CD4-positive, alpha-beta T cell (primary cell): Measurements from ENCODE around the gene TBRG4. TPM values are rescaled to one million over a fixed set of nuclear protein-coding genes. Genes with fewer than 3 reads are reported as not detected.
A peak's percentile ranks its signal among the peaks of the same experiment; 100 is the strongest.

Source experiments
- ATAC-seq: fragments of 200-7000 bp; cut with Tn5 transposase; one replicate; pipeline ENCODE4 v1.10.0; 2022; ENCODE audit warnings: mild to moderate bottlenecking; ENCODE audit not compliant: poor library complexity
- CTCF ChIA-PET: fragments of 350-600 bp; sonication (Branson Sonifier 250); formaldehyde crosslinking; loops from one replicate; lab custom pipeline; 2021; ENCODE audit warnings: antibody characterized with exemption, inconsistent platforms; lab: Charles Lee
- POLR2A ChIA-PET: fragments of 350-600 bp; sonication (Branson Sonifier 250); formaldehyde crosslinking; loops from one replicate; lab custom pipeline; 2021; ENCODE audit warnings: antibody characterized with exemption, inconsistent platforms; lab: Charles Lee
- DNase-seq, 14 experiments: peaks; one replicate each; pipeline ENCODE4 v3.0.0-alpha.2; 2013 to 2020; ENCODE audit warnings: mixed read lengths in 2 of 14
- H3K27ac ChIP-seq, 2 donors: one replicate each; pipeline versions ENCODE4 v1.5.1 to v1.7.0; 2013; ENCODE audit warnings: low read length in 2 of 2, low read depth in 1 of 2, mild to moderate bottlenecking in 1 of 2
- H3K27me3 ChIP-seq, 2 experiments: 1 replicate in 1 of 2; 2 replicates in 1 of 2; pipeline versions ENCODE4 v1.6.1 to v1.7.0; 2013; ENCODE audit warnings: low read length in 2 of 2, control low read depth in 1 of 2, mild to moderate bottlenecking in 1 of 2, moderate library complexity in 1 of 2; ENCODE audit not compliant: insufficient read depth in 2 of 2, control insufficient read depth in 1 of 2
- H3K36me3 ChIP-seq: one replicate; pipeline ENCODE4 v1.6.1; 2013; ENCODE audit warnings: low read length, control low read depth; ENCODE audit not compliant: insufficient read depth
- H3K4me1 ChIP-seq: one replicate; pipeline ENCODE4 v1.6.1; 2013; ENCODE audit warnings: low read length, control low read depth; ENCODE audit not compliant: insufficient read depth
- H3K4me3 ChIP-seq: one replicate; pipeline ENCODE4 v1.5.1; 2013; ENCODE audit warnings: mild to moderate bottlenecking, low read length, moderate library complexity
- H3K9me3 ChIP-seq, 2 experiments: 1 replicate in 1 of 2; 2 replicates in 1 of 2; pipeline versions ENCODE4 v1.6.1 to v1.7.0; 2013; ENCODE audit warnings: low read length in 2 of 2, mild to moderate bottlenecking in 2 of 2, control low read depth in 1 of 2, moderate library complexity in 1 of 2; ENCODE audit not compliant: control insufficient read depth in 1 of 2, insufficient read depth in 1 of 2
- H3K27ac Mint-ChIP-seq: one replicate; pipeline ENCODE4 v1.8.0; 2020; ENCODE audit warnings: mixed read lengths
- H3K27me3 Mint-ChIP-seq: one replicate; pipeline ENCODE4 v1.8.0; 2021; ENCODE audit warnings: mixed read lengths
- H3K36me3 Mint-ChIP-seq: one replicate; pipeline ENCODE4 v1.8.0; 2021; ENCODE audit warnings: low read depth, mixed read lengths
- H3K4me1 Mint-ChIP-seq: one replicate; pipeline ENCODE4 v1.8.0; 2021; ENCODE audit warnings: low read depth, mixed read lengths
- H3K4me3 Mint-ChIP-seq: one replicate; pipeline ENCODE4 v1.8.0; 2020; ENCODE audit warnings: mild to moderate bottlenecking, mixed read lengths
- H3K9me3 Mint-ChIP-seq: one replicate; pipeline ENCODE4 v1.8.0; 2020; ENCODE audit warnings: mixed read lengths
- CTCF ChIP-seq: fragments of 200-600 bp; IDR thresholded peaks from one replicate; pipeline ENCODE4 v1.8.0; 2022; ENCODE audit warnings: antibody characterized with exemption, mild to moderate bottlenecking
- intact Hi-C, 2 experiments: fragments of 100-400 bp; cut with DNase I in 1 of 2; cut with micrococcal nuclease in 1 of 2; formaldehyde crosslinking; loops; one replicate each; pipeline versions ENCODE4 v1.15.1 to v1.9.0; 2023 to 2025; cut with DNase I, micrococcal nuclease
- total RNA-seq, 174 experiments: library from RNA in 2 of 174; stranded (reverse) in 2 of 174; gene quantifications; one replicate each; pipeline ENCODE4 v1.2.3 and lab custom pipeline; 2021 to 2026

Gene TBRG4
- total RNA-seq, 2 experiments from 2014 or later = 104 to 105 TPM

- H3K36me3 Mint-ChIP-seq = no peaks in the 10 kb centered on the region
- peaks cover 26% of the 10 kb centered on the region for H3K4me1 ChIP-seq
- no peak overlapping the region for H3K27ac Mint-ChIP-seq
- H3K9me3 ChIP-seq = no peaks in the 10 kb centered on the region
- peaks cover 15% of the 10 kb centered on the region for H3K4me1 Mint-ChIP-seq
- ATAC-seq = no peak
- H3K4me3 ChIP-seq = no peak overlapping the region
- no peak for DNase-seq
- no peak for TF ChIP-seq CTCF
- no peak overlapping the region for H3K27ac ChIP-seq
- H3K9me3 Mint-ChIP-seq = no peaks in the 10 kb centered on the region
- no peak overlapping the region for H3K4me3 Mint-ChIP-seq
- POLR2A ChIA-PET = no interaction called here
- intact Hi-C loops = no loop called here
- no peaks in the 10 kb centered on the region for H3K36me3 ChIP-seq
- CTCF ChIA-PET = interaction anchor here (1.5 kb wide), 1 partner anchor 9 kb away, joined by 5 read pairs; no protein-coding TSS in a partner anchor
- no peaks in the 10 kb centered on the region for H3K27me3 Mint-ChIP-seq
- H3K27me3 ChIP-seq = no peaks in the 10 kb centered on the region
These were observed 15.4 kb upstream of the TBRG4 start for GRCh38 chr7:45126920-45127319.

- Mint-ChIP-seq H3K4me3 (no peak overlapping the region), H3K27ac (no peak overlapping the region), H3K36me3 (no peaks in the 10 kb centered on the region), H3K4me1 (peaks cover 15% of the 10 kb centered on the region), H3K27me3 (no peaks in the 10 kb centered on the region), H3K9me3 (no peaks in the 10 kb centered on the region)
- ChIA-PET CTCF (no interaction called here), POLR2A (no interaction called here)
- Histone ChIP-seq H3K36me3 (no peaks in the 10 kb centered on the region), H3K9me3 (no peaks in the 10 kb centered on the region), H3K27me3 (no peaks in the 10 kb centered on the region), H3K4me3 (no peak overlapping the region), H3K27ac (no peak overlapping the region), H3K4me1 (peaks cover 31% of the 10 kb centered on the region)
- DNase-seq (no peak), ATAC-seq (no peak)
- no peak for TF ChIP-seq CTCF
- intact Hi-C loops = no loop called here
These were observed 14.7 kb upstream of the TBRG4 start for GRCh38 chr7:45126201-45126600.

GRCh38 chr7:45125193-45125904, 13.9 kb upstream of the TBRG4 start:
- H3K27ac ChIP-seq = no peak overlapping the region
- Mint-ChIP-seq H3K9me3 (no peaks in the 10 kb centered on the region), H3K36me3 (no peaks in the 10 kb centered on the region), H3K4me1 (peaks cover 15% of the 10 kb centered on the region), H3K27ac (no peak overlapping the region), H3K4me3 (no peak overlapping the region), H3K27me3 (no peaks in the 10 kb centered on the region)
- TF ChIP-seq CTCF = no peak
- no peak overlapping the region for H3K4me3 ChIP-seq
- intact Hi-C loops = no loop called here
- DNase-seq (peak in 1 of 14 experiments; percentile 7), ATAC-seq (no peak)
- no peaks in the 10 kb centered on the region for H3K9me3 ChIP-seq
- ChIA-PET POLR2A (interaction anchor here (2.3 kb wide), 1 partner anchor 14 kb away, joined by 13 read pairs; the partner anchor contains the start of gene TBRG4), CTCF (interaction anchor here (0.6 kb wide), 1 partner anchor 114 kb away, joined by 3 read pairs; no protein-coding TSS in a partner anchor)
- no peaks in the 10 kb centered on the region for H3K36me3 ChIP-seq
- H3K4me1 ChIP-seq = peaks cover 31% of the 10 kb centered on the region
- H3K27me3 ChIP-seq = no peaks in the 10 kb centered on the region
